Endothelial cell of umbilical vein (primary cell): ENCODE measurements around the gene CDH20. TPM values are rescaled to one million over a fixed set of nuclear protein-coding genes. Genes with fewer than 3 reads are reported as not detected.

Source experiments
- BruUV-seq: library from RNA; stranded (reverse); fragments of 400-500 nt; replicated peaks from 2 replicates; lab custom pipeline; 2021; lab: Mats Ljungman, UMichigan
- CTCF ChIA-PET: fragments of 300-600, 350-600 bp; sonication (Branson Sonifier 250); formaldehyde crosslinking; loops from one replicate; lab custom pipeline; 2021; ENCODE audit warnings: antibody characterized with exemption, inconsistent platforms; lab: Charles Lee
- POLR2A ChIA-PET: fragments of 300-600, 350-600 bp; sonication (Branson Sonifier 250); formaldehyde crosslinking; loops from one replicate; lab custom pipeline; 2021; ENCODE audit warnings: antibody characterized with exemption, inconsistent platforms; lab: Charles Lee
- DNase-seq: peaks from one replicate; pipeline ENCODE4 v3.0.0-alpha.2; 2011; ENCODE audit warnings: low read depth, low spot score
- FAIRE-seq: peaks from 2 replicates; lab custom pipeline; 2011; peaks lifted over from hg19 to GRCh38; lab: Jason Lieb, UNC
- H2AFZ ChIP-seq: 2 replicates; pipeline ENCODE4 v1.6.0; 2012; ENCODE audit warnings: low read depth, low read length, control low read depth, inconsistent platforms
- H3K27ac ChIP-seq: 2 replicates; pipeline ENCODE4 v1.5.1; 2011; ENCODE audit warnings: low read depth, mild to moderate bottlenecking, control low read depth, low read length, moderate library complexity; ENCODE audit not compliant: insufficient read depth
- H3K27me3 ChIP-seq, 2 experiments: 2 replicates each; pipeline versions ENCODE4 v1.6.0 to v1.6.1; 2011; ENCODE audit warnings: low read length in 2 of 2, mixed read lengths in 1 of 2; ENCODE audit not compliant: control insufficient read depth in 2 of 2, insufficient read depth in 2 of 2
- H3K36me3 ChIP-seq, 2 experiments: 2 replicates in 1 of 2; 3 replicates in 1 of 2; pipeline ENCODE4 v1.5.1; 2011; ENCODE audit warnings: low read length in 2 of 2, mild to moderate bottlenecking in 1 of 2, moderate library complexity in 1 of 2; ENCODE audit not compliant: control insufficient read depth in 2 of 2, insufficient read depth in 2 of 2; ENCODE audit errors: extremely low read depth in 1 of 2
- H3K4me1 ChIP-seq: 3 replicates; pipeline ENCODE4 v1.5.1; 2011; ENCODE audit warnings: mild to moderate bottlenecking, low read length; ENCODE audit not compliant: control insufficient read depth, insufficient read depth; ENCODE audit errors: extremely low read depth
- H3K4me2 ChIP-seq: 2 replicates; pipeline ENCODE4 v1.6.1; 2011; ENCODE audit warnings: low read length, control low read depth, mixed read lengths; ENCODE audit not compliant: insufficient read depth
- H3K4me3 ChIP-seq, 3 experiments: fragments of 200-600 bp in 1 of 3; sonication (generic), shearing (Covaris generic) in 1 of 3; replicated peaks in 1 of 3; 2 replicates each; pipeline ENCODE4 v1.5.1; 2011 to 2016; ENCODE audit warnings: control low read depth in 3 of 3, low read length in 3 of 3, mild to moderate bottlenecking in 2 of 3, inconsistent platforms in 1 of 3, low read depth in 1 of 3, moderate library complexity in 1 of 3; ENCODE audit not compliant: insufficient read depth in 1 of 3
- H3K79me2 ChIP-seq: 2 replicates; pipeline ENCODE4 v1.6.0; 2012; ENCODE audit warnings: low read length, inconsistent platforms; ENCODE audit not compliant: control insufficient read depth, insufficient read depth
- H3K9ac ChIP-seq: replicated peaks from 2 replicates; pipeline ENCODE3; 2011; ENCODE audit warnings: low read length, control low read depth; ENCODE audit not compliant: insufficient read depth; ENCODE audit errors: extremely low read depth
- H3K9me1 ChIP-seq: replicated peaks from 3 replicates; pipeline ENCODE4 v1.6.0; 2011; ENCODE audit warnings: mild to moderate bottlenecking, low read length; ENCODE audit not compliant: control insufficient read depth, insufficient read depth; ENCODE audit errors: extremely low read depth
- H3K9me3 ChIP-seq: replicated peaks from 2 replicates; pipeline ENCODE4 v1.5.1; 2012; ENCODE audit warnings: low read length, inconsistent platforms; ENCODE audit not compliant: control insufficient read depth, insufficient read depth
- H4K20me1 ChIP-seq: replicated peaks from 2 replicates; pipeline ENCODE3; 2011; ENCODE audit warnings: mild to moderate bottlenecking, low read length; ENCODE audit not compliant: control insufficient read depth, insufficient read depth; ENCODE audit errors: extremely low read depth
- GATA2 ChIP-seq: IDR thresholded peaks from 2 replicates; pipeline ENCODE4 v1.7.0; 2011; ENCODE audit warnings: low read depth, mild to moderate bottlenecking, moderate library complexity, mixed read lengths, low read length; ENCODE audit not compliant: insufficient read length, insufficient read depth
- JUN ChIP-seq: IDR thresholded peaks from 2 replicates; pipeline ENCODE4 v1.6.1; 2011; ENCODE audit warnings: borderline replicate concordance, low read depth; ENCODE audit not compliant: insufficient read length, insufficient read depth
- MYC ChIP-seq: IDR thresholded peaks from one replicate; pipeline ENCODE4 v1.6.1; 2011; ENCODE audit warnings: mild to moderate bottlenecking, low read depth, low read length
- POLR2AphosphoS5 ChIP-seq: IDR thresholded peaks from 2 replicates; pipeline ENCODE4 v1.6.1; 2012; ENCODE audit warnings: low read depth, mild to moderate bottlenecking, control low read depth, low read length, moderate library complexity; ENCODE audit not compliant: insufficient read depth
- dilution Hi-C: fragments of 300-500 bp; cut with MboI; formaldehyde crosslinking; loops from one replicate; pipeline ENCODE4 v1.15.0; 2019; ENCODE audit warnings: low sequenced_read_pairs; ENCODE audit not compliant: extremely low pct_ligation_motif_present
- intact Hi-C: fragments of 100-400 bp; cut with micrococcal nuclease; formaldehyde crosslinking; loops from one replicate; pipeline ENCODE4 v1.10.0; 2022
- polyA plus RNA-seq, 4 experiments: library from polyadenylated mRNA; depleted of rRNA in 3 of 4; stranded (reverse) in 3 of 4; unstranded in 1 of 4; fragments of >200 nt; gene quantifications; 2 replicates each; pipeline versions ENCODE4 v1.2.1 to v1.2.3, GENCODE V29; 2011 to 2012; ENCODE audit warnings: missing spikeins in 1 of 4
- total RNA-seq: library from RNA; stranded (reverse); gene quantifications from 2 replicates; pipeline ENCODE4 v1.2.3, GENCODE V29; 2021
- TF ChIP-seq, protein P1 (sequence below): IDR thresholded peaks from 2 replicates; pipeline ENCODE4 v1.6.1; 2011; ENCODE audit not compliant: insufficient read depth, insufficient read length

Gene CDH20
- total and polyA plus RNA-seq, 2 donors (not counting 3 experiments of a cell fraction or from before 2014, with no cell fraction given): not detected

DNA sequence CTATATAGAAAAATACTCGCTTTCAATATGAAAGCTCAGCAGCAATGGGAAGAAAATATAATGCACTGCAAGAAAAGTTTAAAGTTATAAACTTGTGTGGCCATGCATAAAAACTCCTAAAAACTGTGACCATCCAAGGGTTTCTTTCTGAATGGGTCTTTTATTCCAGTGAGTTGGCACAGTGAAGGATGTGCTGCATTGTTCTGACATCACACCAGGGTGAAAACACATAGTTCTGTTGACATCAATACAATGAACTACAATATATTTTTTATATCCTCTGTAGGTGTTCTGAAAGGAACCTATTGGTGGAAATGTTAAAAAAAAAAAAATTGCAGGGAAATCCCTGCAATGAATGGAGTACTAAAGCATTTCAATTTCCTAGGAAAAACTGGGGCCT is 80.2 kb downstream of the CDH20 start:
- Histone ChIP-seq H3K27ac (no peak overlapping the region), H3K9me1 (no peaks in the 10 kb centered on the region), H3K27me3 (no peaks in the 10 kb centered on the region), H3K4me2 (no peak overlapping the region), H3K4me3 (no peak overlapping the region), H2AFZ (no peak overlapping the region), H3K9me3 (no peaks in the 10 kb centered on the region), H3K36me3 (no peaks in the 10 kb centered on the region), H3K9ac (no peak overlapping the region), H3K4me1 (no peaks in the 10 kb centered on the region), H4K20me1 (no peaks in the 10 kb centered on the region), H3K79me2 (no peaks in the 10 kb centered on the region)
- intact Hi-C loops (no loop called here), dilution Hi-C loops (no loop called here)
- no peak for FAIRE-seq
- POLR2A ChIA-PET: no interaction called here
- CTCF ChIA-PET: interaction anchor here (1.5 to 2.6 kb wide), 2 partner anchors 9 to 10 kb away, joined by 4 to 6 read pairs; no protein-coding TSS in a partner anchor
- TF ChIP-seq POLR2AphosphoS5 (no peak), MYC (no peak)
- DNase-seq: no peak
- BruUV-seq: no TSS peak

DNA sequence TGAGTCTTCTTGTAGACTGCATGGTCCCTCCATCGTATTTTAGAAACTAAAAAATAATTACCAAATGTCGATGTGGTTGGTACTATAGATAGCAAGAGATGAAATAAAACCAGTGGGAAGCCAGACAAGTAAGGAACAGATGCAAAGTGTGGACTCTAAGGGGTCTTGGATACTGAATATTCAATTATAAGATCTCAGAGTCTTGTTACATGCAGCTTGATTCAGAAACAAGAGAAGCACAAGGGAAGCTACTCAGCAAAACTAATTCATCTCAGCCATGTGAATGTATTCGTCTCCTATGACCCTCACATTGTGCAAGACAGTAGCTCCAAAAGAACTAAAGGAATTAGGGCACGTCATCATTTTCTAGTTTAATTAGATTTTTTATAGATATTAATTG is 80.9 kb downstream of the CDH20 start:
- H3K4me3 ChIP-seq: no peak overlapping the region
- no peaks in the 10 kb centered on the region for H4K20me1 ChIP-seq
- BruUV-seq: no TSS peak
- H3K27me3 ChIP-seq: no peaks in the 10 kb centered on the region
- FAIRE-seq (no peak), DNase-seq (no peak)
- no peak overlapping the region for H2AFZ ChIP-seq
- no peaks in the 10 kb centered on the region for H3K9me1 ChIP-seq
- H3K9me3 ChIP-seq: no peaks in the 10 kb centered on the region
- H3K4me2 ChIP-seq: no peak overlapping the region
- H3K79me2 ChIP-seq: no peaks in the 10 kb centered on the region
- H3K9ac ChIP-seq: no peak overlapping the region
- dilution Hi-C loops (no loop called here), intact Hi-C loops (no loop called here)
- H3K36me3 ChIP-seq: no peaks in the 10 kb centered on the region
- ChIA-PET CTCF (interaction anchor here (2.6 kb wide), 1 partner anchor 11 kb away, joined by 6 read pairs; no protein-coding TSS in a partner anchor), POLR2A (no interaction called here)
- H3K27ac ChIP-seq: no peak overlapping the region
- TF ChIP-seq GATA2 (no peak), JUN (no peak)
- TF ChIP-seq, protein P1, sequence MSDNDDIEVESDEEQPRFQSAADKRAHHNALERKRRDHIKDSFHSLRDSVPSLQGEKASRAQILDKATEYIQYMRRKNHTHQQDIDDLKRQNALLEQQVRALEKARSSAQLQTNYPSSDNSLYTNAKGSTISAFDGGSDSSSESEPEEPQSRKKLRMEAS: no peak
- H3K4me1 ChIP-seq: no peaks in the 10 kb centered on the region
